Stimulated activated CD4-positive, alpha-beta T cell treated with anti-CD3 and anti-CD28 coated beads, TNF-alpha, amount 100 ng/mL, for 1 hour (primary cell): ENCODE results near the gene PER3.
"Not testable (repeated sequence)": the region's sequence is repeated elsewhere in the genome, so short reads cannot be mapped to it uniquely, and the experiment has no call there.

Experiments
- DNase-seq, 3 donors: peaks; one replicate each; pipeline ENCODE4 v3.0.0-alpha.2; 2020; ENCODE audit warnings: low read depth in 3 of 3, low spot score in 1 of 3

The PER3 gene

GRCh38 chr1:7778133-7778628, 5.9 kb upstream of the PER3 start:
- DNase-seq: no peak

DNA sequence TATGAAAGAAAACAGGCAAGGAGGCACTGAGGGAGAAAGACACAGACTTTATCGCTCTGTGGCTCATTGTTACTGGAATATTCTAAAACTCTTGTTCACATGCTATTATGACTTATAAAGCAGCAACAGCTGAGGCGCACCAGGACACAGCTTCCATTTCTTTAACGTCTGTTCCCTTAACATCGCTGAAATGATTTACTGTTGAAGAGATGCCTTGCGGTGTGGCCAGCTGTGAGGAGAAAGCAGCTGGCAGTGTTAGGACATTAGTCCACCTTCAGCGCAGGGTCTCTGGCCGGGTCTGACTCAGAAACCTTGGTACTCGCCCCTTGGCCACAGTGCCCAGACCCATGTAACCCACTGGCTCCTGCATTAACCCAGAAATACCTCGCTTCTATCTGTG, 3.1 kb upstream of the PER3 start:
- no peak for DNase-seq

DNA sequence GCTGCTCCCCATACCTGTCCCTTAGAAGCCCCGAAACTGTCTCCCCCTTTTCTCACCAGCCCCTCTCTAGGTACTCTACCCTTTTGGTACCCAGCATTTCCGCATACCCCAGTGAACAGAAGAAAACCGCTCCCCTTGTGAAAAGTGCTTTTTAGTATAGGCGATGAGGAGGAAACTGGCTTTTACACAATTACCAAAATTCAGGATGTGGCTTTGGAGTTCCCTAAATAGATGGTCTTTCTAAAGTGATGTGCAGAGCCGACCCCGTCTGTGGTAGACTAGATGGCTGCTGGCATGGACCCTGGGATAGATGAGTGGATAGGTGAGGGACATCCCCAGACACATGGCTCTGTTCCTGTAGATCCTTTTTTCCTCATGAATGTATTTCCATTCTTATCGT, 2.6 kb upstream of the PER3 start:
- no peak for DNase-seq

DNA sequence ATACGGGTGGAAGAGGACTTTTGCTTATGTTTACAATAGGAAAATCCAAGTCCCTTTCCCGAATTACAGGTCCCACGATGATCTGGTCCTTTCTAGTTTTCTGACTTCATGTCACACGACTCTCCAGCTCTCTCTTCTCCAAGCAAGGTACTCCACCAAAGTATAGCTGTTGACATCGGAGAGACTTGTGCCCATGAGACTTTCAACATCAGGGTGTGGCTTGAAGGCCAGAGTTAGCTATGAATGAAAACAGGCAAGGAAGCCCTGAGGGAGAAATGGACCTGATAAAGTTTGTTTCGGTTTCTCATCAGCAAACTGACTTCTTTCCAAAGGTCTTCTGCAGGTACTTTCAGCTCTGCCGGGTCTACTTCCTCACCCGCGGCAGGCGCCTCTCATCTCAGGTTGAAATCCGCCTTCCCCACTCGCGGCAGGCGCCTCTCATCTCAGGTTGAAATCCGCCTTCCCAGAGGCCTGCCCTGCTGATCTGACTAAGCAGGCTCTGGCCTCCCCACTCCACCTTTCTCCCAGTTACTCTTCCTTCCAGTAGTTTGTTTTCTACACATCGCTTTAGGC, 2.1 kb upstream of the PER3 start:
- no peak for DNase-seq

- DNase-seq: peak in 1 of 3 donors; percentile 16
Measured at GRCh38 chr1:7783178-7783711, 846 bp upstream of the PER3 start.

DNA sequence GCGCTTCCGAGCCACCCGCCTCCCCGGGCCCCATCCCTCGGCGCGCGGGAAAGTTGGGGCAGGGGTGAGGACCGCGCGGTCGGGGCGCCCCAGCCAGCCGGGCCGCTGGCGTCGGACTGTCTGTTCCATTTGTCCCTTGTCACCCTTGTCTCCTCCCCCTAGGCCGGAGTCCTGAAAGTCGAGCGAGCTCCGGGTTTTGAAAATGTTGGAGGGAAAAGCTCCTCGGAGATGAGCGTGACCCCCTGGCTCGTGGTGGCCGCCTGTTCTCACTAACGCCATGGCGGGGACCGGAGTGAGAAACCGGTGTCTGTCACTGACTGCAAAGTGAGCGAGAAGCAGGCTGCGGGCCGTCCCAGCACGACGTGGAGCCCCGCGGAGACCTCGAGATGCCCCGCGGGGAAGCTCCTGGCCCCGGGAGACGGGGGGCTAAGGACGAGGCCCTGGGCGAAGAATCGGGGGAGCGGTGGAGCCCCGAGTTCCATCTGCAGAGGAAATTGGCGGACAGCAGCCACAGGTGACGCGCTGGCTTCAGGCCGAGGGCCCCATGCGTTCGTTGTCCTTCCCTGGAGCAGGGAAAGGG, 491 bp downstream of the PER3 start:
- DNase-seq: no peak

GRCh38 chr1:7785108-7785507, 1.0 kb downstream of the PER3 start:
- DNase-seq: no peak

DNA sequence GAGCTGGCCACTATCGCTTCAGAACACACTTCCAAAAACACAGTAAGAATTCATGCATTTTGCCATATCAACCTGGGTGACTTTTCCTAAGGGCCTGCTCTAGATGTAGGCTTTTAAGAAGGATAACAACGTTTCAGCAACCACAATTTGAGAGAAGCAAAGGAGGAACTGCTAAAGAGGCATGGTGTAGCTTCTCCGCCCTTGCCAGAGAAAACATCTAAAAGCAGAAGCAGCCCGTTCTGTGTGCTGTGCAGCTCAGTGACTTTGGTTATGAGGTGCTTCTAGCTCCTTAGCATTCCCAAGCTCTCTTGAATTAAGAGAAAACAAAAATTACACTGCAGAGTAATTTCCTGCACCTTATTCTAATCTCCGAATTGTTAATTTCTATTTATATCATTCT, 2.7 kb downstream of the PER3 start:
- no peak for DNase-seq

- no peak for DNase-seq
Measured at GRCh38 chr1:7789828-7790227, 5.7 kb downstream of the PER3 start.

DNA sequence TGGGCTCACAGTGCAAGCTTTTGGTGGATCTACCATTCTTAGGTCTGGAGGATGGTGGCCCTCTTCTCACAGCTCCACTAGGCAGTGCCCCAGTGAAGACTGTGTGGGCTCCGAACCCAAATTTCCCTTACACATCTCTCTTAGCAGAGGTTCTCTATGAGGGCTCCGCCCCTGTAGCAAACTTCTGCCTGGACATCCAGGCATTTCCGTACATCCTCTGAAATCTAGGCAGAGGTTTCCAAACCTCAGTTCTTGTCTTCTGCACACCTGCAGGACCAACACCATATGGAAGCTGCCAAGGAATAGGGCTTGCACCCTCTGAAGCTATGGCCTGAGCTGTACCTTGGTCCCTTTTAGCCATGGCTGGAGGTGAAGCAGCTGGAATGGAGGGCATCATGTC, 6.9 kb downstream of the PER3 start:
- not testable (repeated sequence) for DNase-seq

DNA sequence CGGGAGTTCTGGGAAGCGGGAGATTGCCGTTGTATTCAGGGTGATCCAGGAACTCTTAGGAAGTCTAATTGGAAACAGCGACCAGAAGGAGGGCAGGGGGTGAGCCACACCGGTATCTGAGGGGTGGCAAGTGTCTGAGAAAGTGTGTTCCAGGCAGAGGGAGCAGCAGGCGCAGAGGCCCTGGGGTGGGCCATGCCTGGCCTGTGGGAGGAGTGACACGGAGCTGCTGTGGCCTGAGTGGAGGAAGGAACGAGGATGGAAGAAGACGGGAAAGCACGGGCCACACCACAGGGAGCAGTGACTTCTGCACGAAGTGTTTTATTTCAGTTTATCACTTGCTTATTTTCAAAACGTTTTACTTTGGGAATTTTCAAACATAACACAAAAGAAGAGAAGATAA, 11.3 kb downstream of the PER3 start:
- DNase-seq: no peak

GRCh38 chr1:7805460-7805859, 21.4 kb downstream of the PER3 start:
- no peak for DNase-seq

- DNase-seq: no peak
Measured at GRCh38 chr1:7808253-7808844, 24.3 kb downstream of the PER3 start.

- DNase-seq: no peak
Measured at GRCh38 chr1:7809742-7810141, 25.7 kb downstream of the PER3 start.

DNA sequence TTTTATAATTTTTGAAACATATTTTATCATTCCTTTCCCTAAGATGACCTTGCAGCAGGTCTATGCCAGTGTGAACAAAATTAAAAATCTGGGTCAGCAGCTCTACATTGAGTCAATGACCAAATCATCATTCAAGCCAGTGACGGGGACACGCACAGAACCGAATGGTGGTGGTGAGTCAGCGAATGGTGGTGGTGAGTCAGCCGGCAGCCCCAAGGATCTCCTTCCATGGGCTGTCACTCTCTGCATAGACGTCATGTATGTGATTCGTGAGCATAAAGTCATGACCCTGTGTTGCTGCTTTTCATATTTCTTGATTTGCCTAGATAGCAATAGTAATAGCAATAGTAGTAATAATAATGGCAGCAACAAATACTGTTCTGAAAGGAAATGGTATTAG, 26.3 kb downstream of the PER3 start:
- no peak for DNase-seq

DNA sequence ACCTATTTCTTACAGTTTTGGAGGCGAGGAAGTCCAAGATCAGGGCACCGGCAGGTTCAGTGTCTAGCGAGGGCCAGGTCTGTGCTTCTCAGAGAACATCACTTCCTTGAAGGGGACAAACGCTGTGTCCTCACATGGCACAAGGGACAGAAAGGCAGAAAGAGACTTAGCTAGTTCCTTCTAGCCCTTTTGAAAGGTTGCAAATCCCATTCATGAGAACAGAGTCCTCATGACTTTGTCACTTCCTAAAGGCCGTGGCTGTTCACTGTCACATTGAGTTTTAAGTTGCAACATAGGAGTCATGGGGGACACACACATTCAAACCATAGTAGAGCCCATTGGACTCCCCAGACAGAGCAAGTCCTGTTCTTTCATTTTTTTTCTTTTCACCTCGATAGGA, 27.4 kb downstream of the PER3 start:
- DNase-seq: no peak

DNA sequence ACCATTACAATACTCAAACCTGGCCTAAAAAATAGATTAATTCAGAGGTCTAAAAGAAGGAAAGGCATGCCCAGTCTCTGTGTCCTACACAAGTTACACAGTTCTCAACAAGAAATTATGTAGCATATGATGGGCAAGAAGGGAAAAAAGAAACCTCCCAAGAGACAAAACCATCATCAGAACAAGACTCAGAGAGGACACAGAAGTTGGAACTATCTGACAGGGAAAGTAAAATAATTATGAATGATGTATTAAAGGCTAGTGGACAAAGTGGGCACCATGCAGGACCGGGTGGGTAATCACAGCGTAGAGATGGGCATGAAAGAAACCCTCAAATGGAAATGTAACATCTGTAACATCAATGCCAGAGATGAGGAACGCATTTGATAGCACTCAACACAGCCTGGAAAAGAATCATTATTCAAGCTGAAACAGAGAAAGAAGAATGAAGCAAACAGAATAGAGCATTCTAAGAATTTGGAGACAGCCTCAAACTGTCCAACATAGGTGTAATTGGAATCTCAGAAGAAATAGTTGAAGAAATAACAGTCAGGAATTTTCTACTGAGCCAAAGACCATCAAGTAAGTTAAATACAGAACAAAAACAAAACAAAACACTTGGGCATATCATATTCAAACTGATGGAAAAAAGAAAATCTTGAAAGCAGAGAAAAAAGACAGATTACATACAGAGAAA, 29.7 kb downstream of the PER3 start:
- no peak for DNase-seq

DNA sequence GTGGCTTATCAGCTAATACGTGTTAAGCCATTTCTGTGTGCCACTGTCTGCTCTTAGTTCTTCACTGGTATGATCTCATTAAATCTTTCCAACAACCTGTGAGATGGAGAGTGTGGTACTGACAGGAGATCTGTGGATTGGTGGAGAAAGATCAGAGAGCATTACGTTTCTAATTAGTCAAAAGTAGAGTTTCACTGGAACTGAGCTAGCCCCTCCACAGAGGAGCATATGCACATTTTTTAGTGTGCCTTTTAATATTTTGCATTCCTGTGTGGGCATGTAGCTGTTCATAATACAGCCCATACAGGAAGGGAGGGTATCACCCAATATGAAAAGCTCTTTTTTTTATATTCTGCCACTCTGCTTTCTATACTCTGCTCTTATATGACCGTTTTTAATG, 37.2 kb downstream of the PER3 start:
- no peak for DNase-seq

GRCh38 chr1:7824701-7825100, 40.6 kb downstream of the PER3 start:
- no peak for DNase-seq

DNA sequence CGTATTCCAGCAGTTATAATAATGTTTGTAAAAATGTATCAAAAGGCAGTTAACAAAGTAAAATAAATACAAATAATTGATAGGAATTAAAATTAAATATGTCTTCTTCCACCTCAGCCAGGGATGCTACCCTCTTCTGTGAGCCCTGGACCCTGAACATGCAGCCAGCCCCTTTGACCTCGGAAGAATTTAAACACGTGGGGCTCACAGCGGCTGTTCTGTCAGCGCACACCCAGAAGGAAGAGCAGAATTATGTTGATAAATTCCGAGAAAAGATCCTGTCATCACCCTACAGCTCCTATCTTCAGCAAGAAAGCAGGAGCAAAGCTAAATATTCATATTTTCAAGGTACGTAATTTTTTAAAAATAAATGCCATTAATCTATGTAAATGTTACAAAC, 42.3 kb downstream of the PER3 start:
- no peak for DNase-seq

GRCh38 chr1:7827126-7827955, 43.2 kb downstream of the PER3 start:
- DNase-seq: peak in 2 of 3 donors; percentile 8 to 13
